ENCODE results near the gene MGST2.

MGST2 gene

GRCh38 chr4:139746431-139747171 is 81.0 kb downstream of the MGST2 start:
- H3K4me1 Mint-ChIP-seq (ENCODE audit: low read depth), result no peaks in the 10 kb centered on the region
- H3K4me3 Mint-ChIP-seq, result no peak overlapping the region
- H3K9me3 Mint-ChIP-seq (ENCODE audit: low read depth), result no peaks in the 10 kb centered on the region
- H3K36me3 Mint-ChIP-seq, result peaks cover 4% of the 10 kb centered on the region
- no peak overlapping the region for H3K27ac Mint-ChIP-seq
- H3K27me3 Mint-ChIP-seq, result no peaks in the 10 kb centered on the region

GRCh38 chr4:139749338-139749737 is 83.7 kb downstream of the MGST2 start:
- H3K9me3 Mint-ChIP-seq (ENCODE audit: low read depth), result no peaks in the 10 kb centered on the region
- H3K27me3 Mint-ChIP-seq, result no peaks in the 10 kb centered on the region
- no peaks in the 10 kb centered on the region for H3K4me1 Mint-ChIP-seq (ENCODE audit: low read depth)
- H3K36me3 Mint-ChIP-seq, result peaks cover 4% of the 10 kb centered on the region
- no peak overlapping the region for H3K27ac Mint-ChIP-seq
- H3K4me3 Mint-ChIP-seq, result no peak overlapping the region

DNA sequence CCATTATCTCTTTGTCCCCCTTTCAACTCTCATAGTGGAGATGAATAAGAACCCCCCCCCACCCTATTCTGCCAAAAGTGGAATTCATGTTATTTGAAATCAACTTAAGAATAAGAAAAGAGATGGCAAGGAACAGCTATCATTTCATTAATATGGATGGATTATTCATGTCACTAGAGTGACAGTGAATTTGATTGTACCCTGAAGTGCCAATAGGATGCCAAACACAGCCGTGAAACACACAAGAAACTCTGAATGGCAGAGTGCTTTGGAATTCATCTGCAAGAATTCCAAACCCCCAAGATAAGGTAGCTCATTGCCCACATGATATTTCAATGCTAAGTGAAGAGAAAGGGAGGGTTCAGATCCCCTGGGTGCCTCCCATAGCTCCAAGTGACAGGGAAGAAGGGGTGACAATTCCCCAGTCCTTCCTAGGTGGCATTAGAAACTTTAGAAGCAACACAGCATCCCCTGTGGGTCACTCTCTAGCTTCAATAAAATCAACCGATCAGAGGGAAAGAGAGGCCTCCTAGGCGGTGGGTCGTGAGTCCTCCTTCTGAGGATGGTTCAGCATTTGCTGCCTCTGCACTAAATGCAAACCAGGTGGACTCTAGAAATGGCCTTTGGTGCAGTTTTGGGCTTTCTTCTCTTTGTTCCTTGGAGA is 84.3 kb downstream of the MGST2 start:
- H3K27me3 Mint-ChIP-seq, result no peaks in the 10 kb centered on the region
- H3K9me3 Mint-ChIP-seq (ENCODE audit: low read depth), result no peaks in the 10 kb centered on the region
- no peaks in the 10 kb centered on the region for H3K4me1 Mint-ChIP-seq (ENCODE audit: low read depth)
- H3K4me3 Mint-ChIP-seq, result no peak overlapping the region
- H3K27ac Mint-ChIP-seq, result no peak overlapping the region
- H3K36me3 Mint-ChIP-seq, result peaks cover 3% of the 10 kb centered on the region

- Mint-ChIP-seq H3K27ac (no peak overlapping the region), H3K4me1 (ENCODE audit: low read depth) (peaks cover 7% of the 10 kb centered on the region), H3K9me3 (ENCODE audit: low read depth) (no peaks in the 10 kb centered on the region), H3K36me3 (peaks cover 3% of the 10 kb centered on the region), H3K27me3 (no peaks in the 10 kb centered on the region), H3K4me3 (no peak overlapping the region)
Measured at GRCh38 chr4:139753686-139754085, 88.1 kb downstream of the MGST2 start.

Measured in activated naive CD8-positive, alpha-beta T cell (primary cell).